Measurements from ENCODE around the gene MYO6. TPM values are rescaled to one million over a fixed set of nuclear protein-coding genes. Genes with fewer than 3 reads are reported as not detected.
A peak's percentile ranks its signal among the peaks of the same experiment; 100 is the strongest.

MYO6 gene
- total and polyA plus RNA-seq, 5 donors = 3.3 to 9.0 (median 7.3) TPM

DNA sequence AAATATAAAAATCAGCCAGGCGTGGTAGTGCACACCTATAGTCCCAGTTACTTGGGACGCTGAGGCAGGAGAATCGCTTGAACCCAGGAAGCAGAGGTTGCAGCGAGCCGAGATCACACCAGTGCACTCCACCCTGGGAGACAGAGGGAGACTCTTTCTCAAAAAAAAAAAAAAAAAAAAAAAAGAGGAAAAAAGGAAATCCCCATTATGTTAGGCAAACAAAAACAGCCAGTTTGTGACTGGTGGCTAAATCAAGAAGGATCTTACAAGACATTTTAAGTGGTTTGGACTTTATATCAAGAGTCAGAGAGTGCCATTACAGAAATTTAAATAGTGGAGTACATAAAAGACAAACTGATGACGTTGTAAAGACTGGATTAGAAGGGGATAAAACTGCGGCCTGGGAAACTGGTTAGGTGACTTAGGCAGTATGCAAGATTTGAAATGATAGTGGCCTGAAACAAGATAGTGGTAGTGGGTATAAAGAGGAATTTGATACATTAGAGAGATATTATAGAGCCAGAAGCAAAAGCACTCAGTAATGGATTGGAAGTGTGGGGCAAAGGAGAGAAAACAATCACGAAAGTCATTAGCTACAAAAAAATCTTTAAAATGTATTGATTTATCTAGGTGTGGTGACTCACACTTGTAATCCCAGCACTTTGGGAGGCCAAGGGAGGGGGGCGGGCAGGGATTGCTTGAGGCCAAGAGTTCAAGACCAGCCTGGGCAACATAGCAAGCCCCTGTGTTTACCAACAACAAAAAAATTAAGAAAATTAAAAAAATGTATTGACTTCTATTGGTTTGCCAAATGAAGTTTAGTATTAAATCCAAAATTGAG is 1.7 kb upstream of the MYO6 start:
- DNase-seq (no peak), ATAC-seq (no peak)
- WGBS = 93% methylated on average over 9 of the region's 9 CpGs
- intact Hi-C loops (cut with DNase I) = no loop called here
- Histone ChIP-seq H3K4me3 (ENCODE audit: low read length) (no peak overlapping the region), H3K4me1 (ENCODE audit: control insufficient read depth, insufficient read depth, low read length) (no peaks in the 10 kb centered on the region), H3K9me3 (ENCODE audit: control insufficient read depth, low read length) (no peaks in the 10 kb centered on the region), H3K27me3 (ENCODE audit: control insufficient read depth, insufficient read depth) (no peaks in the 10 kb centered on the region), H3K27ac (ENCODE audit: low read length) (no peak overlapping the region)

DNA sequence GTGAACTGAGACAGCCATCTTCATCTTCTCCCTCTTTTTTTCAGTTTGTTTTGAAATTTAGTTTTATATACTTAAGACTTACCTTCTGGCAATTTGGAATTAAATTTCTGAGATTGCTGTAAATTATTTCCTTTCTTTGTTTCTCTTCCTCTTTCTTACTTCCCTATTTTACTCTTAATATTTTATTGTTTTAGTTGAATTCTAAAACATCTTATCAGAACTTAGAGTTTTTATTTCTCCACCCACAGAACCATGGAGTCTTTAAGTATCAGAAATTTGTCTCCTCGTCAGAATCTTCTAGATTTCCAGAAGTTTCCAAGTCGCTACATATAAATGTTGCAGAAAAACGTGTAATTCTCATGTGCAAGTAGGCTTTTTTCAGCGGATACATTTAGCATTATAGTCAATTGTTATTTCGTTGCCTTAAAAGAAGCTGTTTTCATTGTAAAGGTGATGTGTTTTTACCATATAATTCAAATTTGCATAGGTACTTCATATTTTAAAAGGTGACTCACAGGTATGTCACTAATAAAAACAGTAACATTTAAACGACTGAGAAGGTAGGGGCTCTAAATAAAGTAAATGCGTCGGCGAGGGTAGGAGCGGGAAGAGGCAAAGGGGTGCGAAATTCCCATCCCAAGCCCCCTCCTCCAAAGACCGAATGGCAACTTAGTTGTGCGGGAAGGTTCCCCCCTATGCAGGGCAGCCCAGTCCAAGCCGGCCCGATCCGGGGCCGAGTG is 866 bp upstream of the MYO6 start:
- DNase-seq = no peak
- intact Hi-C loops (cut with DNase I) = no loop called here
- no peaks in the 10 kb centered on the region for H3K9me3 ChIP-seq (ENCODE audit: control insufficient read depth, low read length)
- H3K27me3 ChIP-seq (ENCODE audit: control insufficient read depth, insufficient read depth) = no peaks in the 10 kb centered on the region
- H3K4me1 ChIP-seq (ENCODE audit: control insufficient read depth, insufficient read depth, low read length) = no peaks in the 10 kb centered on the region
- peak overlapping the region; percentile 40 for H3K27ac ChIP-seq (ENCODE audit: low read length)
- peak overlapping the region; percentile 92 for H3K4me3 ChIP-seq (ENCODE audit: low read length)
- ATAC-seq = peak; percentile 61 to 69
- WGBS = 11% methylated on average over 17 of the region's 17 CpGs

DNA sequence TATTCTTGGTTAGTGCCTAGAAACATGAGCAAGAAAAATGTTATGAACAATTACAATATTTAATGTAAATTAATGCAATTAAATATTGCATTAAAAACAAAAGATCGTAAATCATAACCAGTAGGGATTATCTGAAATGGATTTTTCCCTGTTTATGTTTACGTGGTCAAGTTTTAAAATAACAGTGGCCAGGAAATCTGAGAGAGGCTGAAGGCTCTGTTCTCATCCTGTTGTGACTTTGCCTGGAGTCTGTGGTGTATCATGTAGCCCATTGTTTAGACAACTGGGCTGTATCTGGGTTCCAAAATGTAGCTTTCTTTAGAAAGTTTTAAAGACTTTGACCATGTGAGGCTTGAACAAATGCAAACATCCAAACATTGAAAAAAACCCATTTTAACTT is 2.4 kb downstream of the MYO6 start:
- intact Hi-C loops (cut with DNase I) = no loop called here
- ATAC-seq (no peak), DNase-seq (no peak)
- H3K27ac ChIP-seq (ENCODE audit: low read length) = no peak overlapping the region
- H3K9me3 ChIP-seq (ENCODE audit: control insufficient read depth, low read length) = no peaks in the 10 kb centered on the region
- no peaks in the 10 kb centered on the region for H3K27me3 ChIP-seq (ENCODE audit: control insufficient read depth, insufficient read depth)
- H3K4me3 ChIP-seq (ENCODE audit: low read length) = no peak overlapping the region
- 67% methylated on average over 2 of the region's 2 CpGs for WGBS
- no peaks in the 10 kb centered on the region for H3K4me1 ChIP-seq (ENCODE audit: control insufficient read depth, insufficient read depth, low read length)

DNA sequence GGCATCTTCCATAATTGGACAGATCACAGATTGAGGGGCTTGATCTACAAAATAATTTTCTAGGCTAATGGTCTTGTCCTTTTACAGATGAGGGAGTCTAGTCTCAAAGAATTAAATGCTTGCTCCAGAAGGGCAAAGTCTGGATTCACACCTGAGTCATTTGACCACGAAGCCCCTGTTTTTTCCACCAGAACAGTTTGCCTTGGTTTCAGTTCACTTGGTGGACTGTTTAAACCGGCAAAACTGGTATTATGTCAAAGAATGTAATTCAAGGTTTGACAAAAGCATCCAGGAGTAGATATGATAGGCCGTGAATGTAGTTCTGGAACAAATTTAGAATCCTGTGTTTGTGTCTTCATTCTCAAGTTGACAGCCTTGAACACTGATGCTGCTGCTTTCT is 3.3 kb downstream of the MYO6 start:
- intact Hi-C loops (cut with DNase I) = no loop called here
- WGBS = 72% methylated on average over 3 of the region's 3 CpGs
- DNase-seq (no peak), ATAC-seq (no peak)
- no peaks in the 10 kb centered on the region for H3K9me3 ChIP-seq (ENCODE audit: control insufficient read depth, low read length)
- no peaks in the 10 kb centered on the region for H3K4me1 ChIP-seq (ENCODE audit: control insufficient read depth, insufficient read depth, low read length)
- no peak overlapping the region for H3K4me3 ChIP-seq (ENCODE audit: low read length)
- H3K27me3 ChIP-seq (ENCODE audit: control insufficient read depth, insufficient read depth) = no peaks in the 10 kb centered on the region
- no peak overlapping the region for H3K27ac ChIP-seq (ENCODE audit: low read length)

DNA sequence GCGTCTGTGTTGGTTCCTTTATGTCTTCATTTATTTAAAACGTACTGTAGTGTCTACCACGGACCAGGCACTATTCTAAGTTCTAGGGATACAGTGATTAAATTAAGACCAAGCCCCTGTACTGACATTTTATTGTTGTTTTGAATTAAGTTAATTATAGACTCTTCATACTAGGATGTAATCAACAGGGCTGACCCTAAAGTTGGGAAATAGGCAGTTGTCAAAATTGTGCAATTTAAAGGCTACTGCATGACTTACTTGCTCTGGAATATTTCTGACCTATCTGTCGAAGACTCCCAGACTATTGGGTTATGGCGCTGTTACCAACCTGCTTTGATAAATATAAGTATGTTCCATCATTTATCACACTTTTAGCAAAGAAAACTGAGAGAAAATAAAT is 6.7 kb downstream of the MYO6 start:
- DNase-seq (no peak), ATAC-seq (no peak)

DNA sequence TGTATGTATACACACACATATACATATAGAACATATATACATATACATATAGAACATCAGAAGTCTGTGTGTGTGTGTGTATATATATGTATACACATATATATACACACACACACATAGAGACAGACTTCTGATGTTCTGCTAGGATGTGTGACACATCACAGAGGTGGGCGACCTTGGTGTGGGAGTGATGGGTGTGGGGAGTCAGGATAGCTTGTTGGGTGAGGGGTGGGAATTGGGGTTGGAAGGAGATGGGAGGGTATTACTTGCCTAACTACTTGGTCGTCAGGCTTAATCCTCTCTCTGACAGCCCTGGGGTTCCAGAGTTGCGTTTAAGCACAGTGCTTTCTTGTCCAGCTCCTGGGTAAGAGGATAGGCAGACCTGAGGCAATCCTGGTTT is 8.3 kb downstream of the MYO6 start:
- H3K27ac ChIP-seq (ENCODE audit: low read length) = no peak overlapping the region
- no peaks in the 10 kb centered on the region for H3K9me3 ChIP-seq (ENCODE audit: control insufficient read depth, low read length)
- no peak for ATAC-seq
- H3K4me3 ChIP-seq (ENCODE audit: low read length) = no peak overlapping the region
- no peaks in the 10 kb centered on the region for H3K27me3 ChIP-seq (ENCODE audit: control insufficient read depth, insufficient read depth)
- WGBS = 93% methylated on average over 3 of the region's 3 CpGs
- no peak for DNase-seq
- no peaks in the 10 kb centered on the region for H3K4me1 ChIP-seq (ENCODE audit: control insufficient read depth, insufficient read depth, low read length)
- intact Hi-C loops (cut with DNase I) = no loop called here

More for the DNA sequence above, 6.7 kb downstream of the MYO6 start:
- no peaks in the 10 kb centered on the region for H3K4me1 ChIP-seq (ENCODE audit: control insufficient read depth, insufficient read depth, low read length)
- H3K27me3 ChIP-seq (ENCODE audit: control insufficient read depth, insufficient read depth) = no peaks in the 10 kb centered on the region
- 88% methylated on average over 5 of the region's 5 CpGs for WGBS
- no peak overlapping the region for H3K4me3 ChIP-seq (ENCODE audit: low read length)
- intact Hi-C loops (cut with DNase I) = no loop called here
- no peaks in the 10 kb centered on the region for H3K9me3 ChIP-seq (ENCODE audit: control insufficient read depth, low read length)
- H3K27ac ChIP-seq (ENCODE audit: low read length) = no peak overlapping the region

DNA sequence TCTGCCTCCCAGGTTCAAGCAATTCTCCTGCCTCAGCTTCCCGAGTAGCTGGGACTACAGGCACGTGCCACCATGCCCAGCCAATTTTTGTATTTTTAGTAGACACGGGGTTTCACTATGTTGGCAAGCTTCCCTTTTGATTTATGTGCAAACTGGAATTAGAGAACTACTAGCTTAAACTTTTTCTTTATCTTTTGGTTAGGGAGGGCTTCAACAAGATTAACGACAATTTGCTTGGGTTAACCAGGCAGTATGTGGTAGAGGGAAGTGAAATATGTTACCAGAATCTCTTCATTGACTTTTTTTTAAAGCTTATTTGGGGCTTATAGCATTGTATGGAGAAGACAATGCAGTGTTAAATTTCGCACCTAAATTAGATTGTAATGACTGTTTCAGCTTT is 9.0 kb downstream of the MYO6 start:
- no peak overlapping the region for H3K4me3 ChIP-seq (ENCODE audit: low read length)
- ATAC-seq (no peak), DNase-seq (no peak)
- H3K4me1 ChIP-seq (ENCODE audit: control insufficient read depth, insufficient read depth, low read length) = no peaks in the 10 kb centered on the region
- H3K27me3 ChIP-seq (ENCODE audit: control insufficient read depth, insufficient read depth) = no peaks in the 10 kb centered on the region
- intact Hi-C loops (cut with DNase I) = no loop called here
- 69% methylated on average over 5 of the region's 5 CpGs for WGBS
- H3K9me3 ChIP-seq (ENCODE audit: control insufficient read depth, low read length) = no peaks in the 10 kb centered on the region
- H3K27ac ChIP-seq (ENCODE audit: low read length) = no peak overlapping the region

DNA sequence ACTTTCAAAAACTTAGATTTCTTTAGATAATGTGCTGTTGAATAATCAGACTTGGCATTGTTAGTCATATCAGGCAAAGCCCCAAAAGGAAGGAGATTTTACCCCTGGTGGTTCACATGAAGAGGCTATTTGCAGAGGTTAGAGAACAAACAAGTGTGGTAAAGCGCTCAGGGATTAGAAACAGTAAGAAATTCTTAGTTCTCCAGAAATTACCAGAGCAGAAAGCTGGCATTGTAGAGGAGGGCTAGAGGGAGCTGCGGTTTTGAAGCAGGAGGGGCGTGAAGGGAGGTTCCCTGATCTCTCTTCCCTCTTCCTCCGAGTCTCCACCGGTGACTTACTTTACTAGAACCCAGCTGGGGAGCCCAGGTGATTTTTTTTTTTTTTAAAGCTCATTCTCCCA is 10.2 kb downstream of the MYO6 start:
- H3K4me1 ChIP-seq (ENCODE audit: control insufficient read depth, insufficient read depth, low read length) = no peaks in the 10 kb centered on the region
- H3K4me3 ChIP-seq (ENCODE audit: low read length) = no peak overlapping the region
- H3K27ac ChIP-seq (ENCODE audit: low read length) = no peak overlapping the region
- H3K9me3 ChIP-seq (ENCODE audit: control insufficient read depth, low read length) = no peaks in the 10 kb centered on the region
- WGBS = 63% methylated on average over 5 of the region's 5 CpGs
- intact Hi-C loops (cut with DNase I) = no loop called here
- no peaks in the 10 kb centered on the region for H3K27me3 ChIP-seq (ENCODE audit: control insufficient read depth, insufficient read depth)
- no peak for ATAC-seq
- no peak for DNase-seq

DNA sequence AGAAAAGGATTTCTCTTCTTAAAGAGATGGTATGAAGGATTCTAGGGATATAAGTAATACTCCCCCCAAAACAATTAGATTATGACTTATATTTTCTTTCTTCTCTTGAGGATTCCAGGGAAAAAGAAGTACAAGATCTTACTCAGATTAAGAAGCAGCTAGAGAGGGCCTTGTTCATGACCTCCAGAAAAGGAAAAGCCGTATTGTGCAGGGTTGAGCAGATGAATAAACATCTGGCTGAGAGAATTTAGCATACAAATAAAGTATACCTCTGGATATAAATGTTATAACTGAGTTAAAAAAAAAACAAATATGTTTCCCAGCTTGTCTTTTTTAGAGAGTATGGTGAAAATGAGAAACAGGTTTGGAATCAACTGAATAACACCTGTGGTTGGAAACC is 11.3 kb downstream of the MYO6 start:
- H3K27me3 ChIP-seq (ENCODE audit: control insufficient read depth, insufficient read depth) = no peaks in the 10 kb centered on the region
- ATAC-seq (no peak), DNase-seq (no peak)
- intact Hi-C loops (cut with DNase I) = no loop called here
- WGBS = 78% methylated on average over 1 of the region's 1 CpG
- no peaks in the 10 kb centered on the region for H3K9me3 ChIP-seq (ENCODE audit: control insufficient read depth, low read length)
- H3K27ac ChIP-seq (ENCODE audit: low read length) = no peak overlapping the region
- H3K4me1 ChIP-seq (ENCODE audit: control insufficient read depth, insufficient read depth, low read length) = no peaks in the 10 kb centered on the region
- H3K4me3 ChIP-seq (ENCODE audit: low read length) = no peak overlapping the region

DNA sequence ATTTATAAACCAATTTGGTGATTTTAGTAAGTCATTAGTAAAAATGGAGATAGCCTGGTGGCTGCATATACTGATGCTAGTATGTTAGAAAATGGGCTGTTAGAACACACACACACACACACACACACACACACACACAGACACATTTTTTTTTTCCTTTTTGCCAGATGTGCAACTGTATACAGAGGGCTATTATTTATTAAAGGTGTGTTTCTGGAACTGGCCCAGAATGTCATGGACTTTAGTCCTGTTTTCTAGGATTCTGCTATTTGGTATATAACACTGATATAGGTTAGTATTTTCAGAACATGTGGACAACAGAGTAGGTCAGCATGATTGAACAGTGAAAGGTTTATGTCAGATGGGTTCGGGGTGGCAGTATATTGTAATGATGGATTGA is 12.4 kb downstream of the MYO6 start:
- DNase-seq (no peak), ATAC-seq (no peak)
- Histone ChIP-seq H3K27me3 (ENCODE audit: control insufficient read depth, insufficient read depth) (no peaks in the 10 kb centered on the region), H3K27ac (ENCODE audit: low read length) (no peak overlapping the region), H3K9me3 (ENCODE audit: control insufficient read depth, low read length) (no peaks in the 10 kb centered on the region), H3K4me1 (ENCODE audit: control insufficient read depth, insufficient read depth, low read length) (no peaks in the 10 kb centered on the region), H3K4me3 (ENCODE audit: low read length) (no peak overlapping the region)
- 98% methylated on average over 1 of the region's 1 CpG for WGBS
- intact Hi-C loops (cut with DNase I) = no loop called here

DNA sequence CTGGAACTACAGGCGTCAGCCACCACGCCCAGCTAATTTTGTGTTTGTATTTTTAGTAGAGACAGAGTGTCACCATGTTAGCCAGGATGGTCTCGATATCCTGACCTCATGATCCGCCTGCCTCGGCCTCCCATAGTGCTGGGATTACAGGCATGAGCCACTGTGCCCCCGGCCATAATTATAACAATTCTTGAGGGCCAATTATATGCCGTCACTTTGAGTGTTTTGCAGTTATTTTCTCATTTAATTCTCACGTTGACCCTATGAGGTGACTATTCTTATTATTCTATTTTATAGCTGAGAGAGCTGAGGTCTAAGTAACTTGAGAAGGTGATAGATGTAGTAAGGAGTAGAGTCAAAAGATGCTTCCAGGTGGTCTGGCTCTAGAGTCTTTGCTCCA is 13.0 kb downstream of the MYO6 start:
- WGBS = 96% methylated on average over 8 of the region's 8 CpGs

More for the DNA sequence above, 13.0 kb downstream of the MYO6 start:
- DNase-seq (no peak), ATAC-seq (no peak)
- Histone ChIP-seq H3K4me1 (ENCODE audit: control insufficient read depth, insufficient read depth, low read length) (no peaks in the 10 kb centered on the region), H3K27ac (ENCODE audit: low read length) (no peak overlapping the region), H3K9me3 (ENCODE audit: control insufficient read depth, low read length) (no peaks in the 10 kb centered on the region), H3K4me3 (ENCODE audit: low read length) (no peak overlapping the region), H3K27me3 (ENCODE audit: control insufficient read depth, insufficient read depth) (no peaks in the 10 kb centered on the region)
- intact Hi-C loops (cut with DNase I) = no loop called here
